Measurements from ENCODE around the gene RGMA.

DNA sequence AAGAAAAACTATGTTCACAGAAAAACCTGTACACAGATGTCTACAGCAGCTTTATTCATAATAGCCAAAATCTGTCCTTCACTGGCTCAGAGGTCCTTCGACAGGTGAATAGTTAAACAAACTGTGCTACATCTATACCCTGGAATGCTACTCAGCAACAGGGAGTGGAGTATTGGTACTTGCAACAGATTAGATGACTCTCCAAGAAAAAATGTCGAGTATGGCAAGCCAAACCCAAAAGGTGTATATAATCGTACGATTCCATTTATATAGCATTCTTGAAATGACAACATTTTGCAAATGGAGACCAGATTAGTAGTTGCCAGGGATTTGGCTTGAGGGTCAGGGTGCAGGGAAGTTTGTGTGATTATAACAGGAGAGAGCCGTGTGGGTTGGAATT is 22.4 kb upstream of the RGMA start:
- TF ChIP-seq, protein P1, sequence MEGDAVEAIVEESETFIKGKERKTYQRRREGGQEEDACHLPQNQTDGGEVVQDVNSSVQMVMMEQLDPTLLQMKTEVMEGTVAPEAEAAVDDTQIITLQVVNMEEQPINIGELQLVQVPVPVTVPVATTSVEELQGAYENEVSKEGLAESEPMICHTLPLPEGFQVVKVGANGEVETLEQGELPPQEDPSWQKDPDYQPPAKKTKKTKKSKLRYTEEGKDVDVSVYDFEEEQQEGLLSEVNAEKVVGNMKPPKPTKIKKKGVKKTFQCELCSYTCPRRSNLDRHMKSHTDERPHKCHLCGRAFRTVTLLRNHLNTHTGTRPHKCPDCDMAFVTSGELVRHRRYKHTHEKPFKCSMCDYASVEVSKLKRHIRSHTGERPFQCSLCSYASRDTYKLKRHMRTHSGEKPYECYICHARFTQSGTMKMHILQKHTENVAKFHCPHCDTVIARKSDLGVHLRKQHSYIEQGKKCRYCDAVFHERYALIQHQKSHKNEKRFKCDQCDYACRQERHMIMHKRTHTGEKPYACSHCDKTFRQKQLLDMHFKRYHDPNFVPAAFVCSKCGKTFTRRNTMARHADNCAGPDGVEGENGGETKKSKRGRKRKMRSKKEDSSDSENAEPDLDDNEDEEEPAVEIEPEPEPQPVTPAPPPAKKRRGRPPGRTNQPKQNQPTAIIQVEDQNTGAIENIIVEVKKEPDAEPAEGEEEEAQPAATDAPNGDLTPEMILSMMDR (IDR thresholded peaks at IDR 0.05; ENCODE audit: insufficient read depth, low read depth, low read length) = no peak
- no peak for TF ChIP-seq EZH2 (IDR thresholded peaks at IDR 0.05; ENCODE audit: insufficient read depth, low read length)
